SKM-1 treated with dmso at 0.1 percent for 144 hours (cell line): ENCODE results near the gene HOXB6.

Experiments used
- DNase-seq: peaks from one replicate; lab custom pipeline; 2025; ENCODE audit not compliant: unreplicated experiment; lab: John Stamatoyannopoulos, UW

HOXB6 gene

DNA sequence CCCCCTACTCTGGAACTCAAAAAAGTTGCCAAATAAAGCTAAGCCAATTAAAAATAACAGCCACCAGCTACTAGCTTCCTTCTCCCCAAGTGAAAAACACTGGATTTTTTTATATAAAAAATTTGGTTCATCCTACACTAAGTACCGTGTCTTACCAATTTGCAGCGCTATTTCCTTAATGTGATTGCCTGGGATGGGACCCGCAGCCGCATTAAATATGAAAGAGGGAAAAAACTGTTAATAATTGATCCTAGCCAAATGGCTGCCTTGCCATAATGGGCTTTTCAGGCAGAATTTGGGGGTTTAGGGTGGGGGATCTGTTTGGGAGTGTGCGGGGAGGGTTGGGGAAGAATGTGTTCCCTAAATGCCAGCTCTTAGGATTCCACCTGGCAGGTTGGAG is 19.3 kb upstream of the HOXB6 start:
- DNase-seq, result no peak

DNA sequence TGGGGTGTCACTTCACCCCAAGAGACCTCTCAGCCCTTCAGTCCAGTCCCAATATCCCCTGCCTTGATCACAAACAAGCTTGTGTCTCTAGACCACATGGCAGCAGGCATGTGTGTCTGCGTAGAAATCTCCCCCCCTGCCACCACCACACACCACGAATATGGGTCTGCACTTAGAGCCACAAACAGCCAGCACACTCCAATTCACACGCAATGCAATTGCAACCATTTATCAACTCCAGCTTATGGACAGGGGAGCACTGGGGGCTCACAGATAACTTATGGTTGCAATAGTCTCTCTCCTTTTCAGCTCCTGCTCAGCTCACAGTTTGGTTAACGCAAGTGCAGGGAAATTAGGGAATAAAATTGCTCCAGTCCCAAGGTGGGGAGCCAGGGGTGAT is 18.8 kb upstream of the HOXB6 start:
- DNase-seq, result no peak

DNA sequence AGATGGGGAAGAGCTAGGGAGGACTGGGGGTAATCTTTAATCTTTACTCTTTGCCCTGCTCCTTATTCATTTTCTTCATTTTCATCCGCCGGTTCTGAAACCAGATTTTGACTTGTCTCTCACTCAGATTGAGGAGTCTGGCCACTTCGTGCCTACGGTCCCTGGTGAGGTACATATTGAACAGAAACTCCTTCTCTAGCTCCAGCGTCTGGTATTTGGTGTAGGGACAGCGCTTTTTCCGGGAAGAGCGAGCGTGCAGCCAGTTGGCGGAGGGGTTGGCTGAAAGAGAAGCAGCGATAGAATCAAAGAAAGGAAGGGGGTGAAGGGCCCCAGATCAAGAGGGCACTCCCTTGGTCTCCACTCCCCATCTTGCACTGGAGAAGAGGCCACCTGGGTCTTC is 18.1 kb upstream of the HOXB6 start:
- no peak for DNase-seq

DNA sequence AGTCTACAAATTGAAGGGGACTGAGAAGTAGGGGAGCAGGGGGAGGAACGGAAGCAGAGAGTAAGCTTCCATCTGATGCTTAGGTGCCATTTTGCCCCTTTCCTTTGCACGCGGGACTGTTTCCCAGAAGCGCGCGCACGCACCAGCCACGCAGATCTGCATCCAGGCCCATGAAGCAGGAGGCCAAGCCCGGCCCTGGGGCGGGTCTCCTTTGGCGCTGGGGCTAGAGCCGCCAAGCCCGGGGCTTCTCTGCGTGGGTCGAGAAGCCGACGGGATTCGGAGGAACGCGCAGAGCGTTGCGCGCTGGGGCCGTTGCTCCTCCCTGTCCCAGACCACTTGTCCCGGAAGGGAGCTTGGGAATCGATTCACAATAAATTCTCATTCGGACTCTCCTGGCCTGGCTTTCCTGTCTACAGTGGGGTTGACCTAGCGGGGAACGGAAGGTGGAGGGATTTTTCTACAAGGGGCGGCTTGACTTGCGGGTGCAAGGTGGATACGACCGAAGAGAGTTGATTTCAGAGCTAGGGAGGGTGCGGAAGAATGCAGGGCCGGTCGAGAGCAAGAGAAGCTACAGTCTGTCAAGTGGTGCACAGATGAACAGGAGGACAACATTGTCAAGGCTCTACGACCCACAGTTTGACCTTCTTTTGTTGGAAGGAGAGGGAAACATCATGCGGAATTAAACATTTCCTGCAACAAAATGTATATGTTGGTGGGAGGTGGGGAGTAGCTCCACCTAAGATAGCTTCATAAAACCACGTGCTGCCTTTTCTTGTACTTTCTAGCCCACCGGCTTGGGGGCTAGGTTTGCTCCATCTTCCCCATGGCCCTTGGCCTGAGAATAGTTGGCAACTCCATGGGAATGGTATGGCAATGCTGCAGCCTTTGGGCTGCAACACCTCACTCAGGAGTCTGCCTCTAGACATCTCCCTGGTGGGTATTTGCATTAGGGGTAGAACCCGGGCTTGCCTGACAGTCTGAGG is 16.9 kb upstream of the HOXB6 start:
- DNase-seq, result no peak

DNA sequence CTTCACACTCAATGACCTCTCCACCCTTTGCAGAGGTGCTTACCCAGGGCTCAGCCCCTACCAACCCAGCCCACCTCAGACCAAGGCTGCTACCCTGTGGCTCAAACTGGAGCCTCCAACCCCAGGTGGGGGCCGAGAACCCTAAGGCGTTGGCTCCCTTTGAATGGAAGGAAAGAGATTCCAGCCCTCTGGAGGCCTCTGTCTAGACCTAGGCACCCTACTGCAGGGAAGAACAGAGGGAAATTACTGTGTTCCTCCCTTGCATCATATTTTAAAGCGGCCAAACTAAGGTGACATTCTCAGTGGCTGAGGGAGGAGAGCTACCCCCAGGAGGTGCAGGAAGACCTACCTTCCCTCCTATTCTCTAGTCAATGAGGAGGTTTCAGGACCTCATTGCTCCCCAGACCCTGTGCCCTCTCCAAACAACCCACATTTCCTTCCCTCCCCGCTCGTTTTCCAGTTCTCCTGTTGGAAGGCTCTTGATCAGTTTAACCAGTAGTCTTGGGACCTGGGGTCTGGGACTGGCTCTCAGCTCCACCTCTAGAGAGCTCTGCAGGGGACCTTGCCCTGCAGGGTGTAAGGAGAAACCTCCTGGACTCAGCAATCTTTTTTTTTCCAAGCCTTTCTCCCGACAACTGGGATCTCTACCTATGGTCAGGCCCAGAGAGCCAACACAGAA is 15.8 kb upstream of the HOXB6 start:
- DNase-seq, result no peak

DNA sequence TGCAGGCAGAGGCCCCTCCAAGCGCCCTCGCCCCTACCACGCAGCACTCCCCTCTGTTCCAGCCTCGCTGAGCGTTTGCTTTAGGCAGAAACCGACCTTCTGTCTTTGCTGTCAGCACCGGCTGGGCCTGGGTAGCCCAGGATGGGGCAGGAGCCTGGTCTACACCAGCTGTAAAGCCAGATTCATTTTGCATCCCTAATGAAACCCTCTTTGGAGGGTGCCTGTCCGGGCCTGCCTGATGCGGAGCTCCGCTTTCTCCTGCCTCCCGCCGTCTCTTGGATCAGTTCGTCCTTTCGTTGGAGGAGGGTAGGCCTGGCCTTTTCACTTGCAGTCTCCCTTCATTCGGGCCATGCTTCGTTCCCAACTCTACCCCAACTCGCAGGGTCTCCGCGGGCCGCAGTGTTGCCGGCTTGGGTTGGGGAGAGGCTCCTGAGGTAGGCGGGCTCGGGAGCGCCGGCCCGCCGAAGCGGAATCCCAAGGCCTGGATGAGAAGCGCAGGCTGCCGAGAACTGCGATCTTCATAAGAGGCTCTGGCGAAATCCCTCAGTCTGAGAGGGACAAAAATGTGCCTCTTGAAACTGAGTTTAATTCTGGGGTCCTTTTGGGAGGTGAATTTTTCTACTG is 15.2 kb upstream of the HOXB6 start:
- DNase-seq, result no peak

DNA sequence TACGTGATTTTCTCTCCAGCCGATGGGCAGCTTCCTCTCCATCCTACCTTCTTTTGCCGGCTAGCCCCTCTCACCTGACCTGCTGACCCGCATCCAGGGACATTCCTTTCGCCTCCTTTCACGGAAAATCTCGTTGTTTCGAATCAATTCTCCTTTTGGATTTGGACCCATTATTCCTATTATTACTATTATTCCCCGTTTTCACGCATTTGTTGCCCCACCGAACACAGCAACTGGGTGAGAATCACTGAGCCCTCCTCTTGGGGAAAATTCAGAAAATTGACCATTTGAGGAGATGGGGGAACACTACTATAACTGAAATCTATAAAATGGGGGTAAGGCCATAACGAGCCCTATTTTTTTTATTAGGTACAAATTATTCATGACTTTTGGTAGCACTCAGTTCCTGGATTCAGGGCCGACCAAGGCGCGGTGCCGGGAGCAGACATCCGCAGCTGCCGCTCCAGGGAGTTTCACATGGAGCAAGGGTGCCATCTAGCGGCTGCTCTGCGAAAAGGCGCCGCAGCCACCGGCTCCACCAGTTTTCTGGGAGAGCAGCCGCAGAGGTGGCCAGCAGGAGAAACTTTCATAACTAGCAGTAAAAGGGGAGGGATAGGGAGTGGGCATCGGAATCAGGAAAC is 13.6 kb upstream of the HOXB6 start:
- peak; percentile 69 for DNase-seq

DNA sequence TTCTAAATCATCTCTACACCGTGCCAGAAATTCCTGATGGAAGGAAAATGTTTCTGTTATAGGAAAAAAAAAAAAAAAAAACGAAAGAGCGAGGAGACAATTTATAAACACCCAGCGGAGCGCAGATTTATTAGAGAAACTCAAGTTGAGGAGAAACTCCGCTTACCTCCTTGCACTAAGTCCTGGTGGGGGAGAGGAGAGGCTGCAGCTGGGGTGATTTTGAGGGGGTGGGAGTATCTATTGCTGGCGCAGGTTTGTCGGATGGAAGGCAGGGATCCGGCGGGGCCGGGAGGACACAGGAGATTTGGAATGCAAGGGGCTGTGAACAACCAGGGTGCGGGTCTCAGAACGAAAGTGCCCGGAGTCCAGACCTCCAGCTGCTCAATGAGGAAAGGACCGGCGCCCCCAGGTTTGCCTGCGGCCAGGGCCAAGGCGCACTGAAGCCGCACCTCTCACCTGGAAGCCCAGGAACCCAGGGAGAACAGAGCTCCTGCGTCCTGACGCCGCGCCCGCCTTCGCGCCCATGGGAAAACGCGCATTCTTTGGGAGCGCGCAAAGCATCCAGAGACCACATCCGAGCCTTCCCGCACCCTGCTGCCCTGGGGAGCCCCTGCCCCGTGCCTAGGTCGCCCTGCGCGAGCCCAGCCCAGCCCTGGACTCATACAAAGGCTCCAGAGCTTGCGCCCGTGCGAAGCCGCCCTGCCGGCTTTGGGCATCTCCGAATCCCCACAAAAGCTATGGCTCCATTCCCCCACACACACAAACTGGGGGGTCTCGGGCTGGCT is 12.9 kb upstream of the HOXB6 start:
- DNase-seq, result no peak

DNA sequence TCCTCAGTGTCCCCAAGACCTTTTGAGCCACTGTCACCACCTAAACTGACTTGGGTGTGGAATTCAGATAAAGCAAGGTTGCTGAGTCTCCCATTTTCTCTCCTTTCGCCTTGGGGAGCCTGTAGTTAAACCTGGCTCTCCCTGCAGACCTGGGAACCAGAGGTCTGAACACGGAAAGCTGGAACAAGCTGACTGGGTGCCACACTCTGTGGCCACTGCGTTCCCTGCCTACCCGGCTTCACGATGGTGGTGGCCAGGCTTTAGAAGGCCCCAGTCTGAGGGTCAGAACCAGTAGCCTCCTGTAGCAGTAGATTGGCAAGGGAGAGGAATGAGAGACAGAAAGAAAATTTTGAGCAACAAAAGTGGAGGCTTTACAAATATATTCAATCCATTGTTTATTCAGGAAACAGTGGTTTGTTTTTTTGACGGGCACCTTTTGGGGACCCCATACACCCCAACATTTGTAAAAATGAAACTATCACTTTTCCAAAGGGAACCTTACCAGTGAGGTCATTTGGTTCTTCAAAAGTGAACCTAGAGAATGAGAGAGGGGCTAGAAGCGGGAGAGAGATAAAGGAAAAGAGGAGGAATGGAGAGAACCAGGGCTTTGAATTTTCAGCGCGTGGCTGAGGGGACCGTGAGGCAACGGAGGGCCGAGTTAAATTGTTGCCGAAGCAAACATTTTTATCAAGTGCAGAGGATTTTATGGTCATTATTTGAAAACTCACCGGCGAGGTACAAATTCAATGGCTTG is 12.1 kb upstream of the HOXB6 start:
- DNase-seq, result no peak

DNA sequence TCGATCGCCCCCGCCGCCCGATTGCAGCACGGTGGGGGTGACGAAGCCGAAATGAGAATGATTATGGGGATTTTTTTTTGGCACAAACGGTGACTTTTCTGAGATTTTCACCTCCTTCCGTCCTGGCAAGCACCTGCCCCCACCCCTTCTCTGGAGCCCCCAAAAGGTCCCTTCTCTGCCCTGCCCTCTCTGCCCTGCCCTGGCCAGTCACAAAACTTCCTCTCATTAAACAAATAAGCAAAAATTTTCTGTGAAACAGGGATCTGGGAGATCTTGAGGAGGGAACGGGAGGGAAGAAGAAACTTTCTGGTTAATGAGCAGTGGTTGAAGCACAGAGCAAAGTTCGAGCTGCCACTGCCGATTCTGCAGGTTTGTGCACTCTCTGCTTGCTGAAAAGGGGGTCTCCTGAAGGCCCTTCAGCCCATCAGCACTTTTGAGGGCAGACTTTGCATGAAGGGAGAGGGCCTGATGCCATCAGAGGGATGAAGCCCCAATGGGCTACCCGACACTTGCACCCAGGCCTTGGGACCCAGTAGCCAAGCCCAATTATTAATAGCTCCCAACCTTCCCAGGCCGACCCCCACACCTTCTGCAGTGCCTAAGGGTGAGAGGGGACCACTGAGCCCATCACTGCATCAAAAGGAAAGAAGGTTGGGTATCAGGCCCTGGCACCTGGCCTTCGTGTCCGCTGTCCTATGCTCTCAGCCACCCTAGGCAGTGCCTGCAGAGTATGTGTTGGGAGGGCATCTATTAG is 11.4 kb upstream of the HOXB6 start:
- no peak for DNase-seq

DNA sequence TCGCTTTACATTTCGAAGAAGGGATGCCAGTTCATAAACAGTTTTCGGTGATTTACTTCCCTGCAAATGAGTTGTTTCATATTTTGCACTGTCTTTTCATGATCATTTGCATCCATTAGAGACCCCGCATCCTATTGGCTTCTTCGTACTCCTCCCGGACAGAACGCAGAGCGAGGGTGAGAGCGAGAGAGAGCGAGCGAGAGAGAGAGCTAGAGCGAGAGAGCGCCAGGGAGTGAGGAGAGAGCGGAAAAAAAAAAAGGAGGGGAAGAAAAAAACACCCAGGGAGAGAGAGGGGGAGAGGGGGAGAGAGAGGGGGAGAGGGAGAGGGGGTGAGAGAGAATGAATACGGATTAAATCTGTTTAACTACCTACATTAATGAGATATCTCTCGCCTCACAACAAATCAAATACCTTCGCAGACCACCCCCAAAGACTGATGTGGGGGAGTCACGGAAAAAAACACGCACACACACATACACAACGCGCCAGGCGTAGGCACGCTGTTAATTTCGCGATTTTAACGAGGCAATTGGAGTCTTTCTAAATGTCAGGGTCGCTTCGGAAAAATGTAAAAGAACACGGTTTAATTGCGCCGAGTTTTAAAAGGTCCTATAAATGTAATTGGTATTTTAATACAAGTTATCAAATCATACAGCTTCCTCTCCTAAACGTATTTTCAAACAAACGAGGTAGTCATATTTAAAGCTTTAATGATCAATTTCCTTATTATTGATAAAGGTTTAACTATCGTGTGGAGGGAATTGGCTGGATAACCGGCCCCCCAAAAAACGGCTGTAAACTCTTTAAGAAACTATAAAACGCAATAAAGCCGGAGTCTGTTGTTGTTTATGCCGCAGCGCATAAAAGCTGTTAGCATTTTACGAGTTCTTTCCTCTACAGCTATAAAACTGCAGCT is 10.5 kb upstream of the HOXB6 start, which contains the start of gene HOXB8:
Gene HOXB8 (minus strand): TSS at position 246 of the 916 bp plus-strand sequence. CDS start 588 bp downstream, outside the sequence.
- DNase-seq, result no peak

DNA sequence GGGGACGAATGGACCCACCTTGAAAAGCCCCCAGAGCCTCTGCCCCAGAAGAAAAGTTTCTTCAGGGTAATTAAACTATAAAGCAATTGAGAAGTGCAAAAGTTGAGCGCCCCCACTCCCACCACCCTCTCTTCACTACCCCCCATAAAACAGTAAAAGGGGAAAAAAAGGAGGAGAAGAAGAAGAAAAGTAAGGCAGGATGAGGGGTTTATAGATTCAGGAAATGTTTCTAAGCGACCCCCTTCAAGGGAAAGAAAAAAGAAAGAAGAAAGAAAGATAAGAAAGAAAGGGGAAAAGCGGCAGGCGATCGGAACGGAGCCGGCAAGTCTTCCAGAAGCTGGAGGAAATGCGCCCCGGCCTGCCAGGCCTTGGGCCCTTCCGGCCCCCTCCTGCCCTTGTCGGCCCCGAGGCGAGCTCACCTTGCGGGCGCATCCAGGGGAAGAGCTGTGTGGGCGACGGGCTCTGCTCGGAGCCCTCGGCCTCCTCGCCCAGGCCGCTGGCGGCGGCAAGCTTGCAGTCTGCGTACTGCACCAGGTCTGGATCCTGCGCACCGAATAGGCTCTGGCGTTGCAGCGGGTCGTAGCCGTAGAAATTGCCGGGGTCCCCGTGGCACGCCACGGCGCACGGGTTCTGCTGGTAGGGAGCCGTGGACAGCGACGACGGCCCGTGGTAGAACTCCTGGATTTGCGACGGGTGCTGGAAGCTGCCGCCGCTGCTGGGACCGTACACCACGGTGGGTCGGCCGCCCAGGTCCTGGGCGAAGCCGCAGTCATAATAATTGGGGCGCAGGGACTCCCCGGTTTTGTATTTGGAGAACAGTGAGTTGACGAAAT is 9.3 kb upstream of the HOXB6 start:
- DNase-seq, result no peak

DNA sequence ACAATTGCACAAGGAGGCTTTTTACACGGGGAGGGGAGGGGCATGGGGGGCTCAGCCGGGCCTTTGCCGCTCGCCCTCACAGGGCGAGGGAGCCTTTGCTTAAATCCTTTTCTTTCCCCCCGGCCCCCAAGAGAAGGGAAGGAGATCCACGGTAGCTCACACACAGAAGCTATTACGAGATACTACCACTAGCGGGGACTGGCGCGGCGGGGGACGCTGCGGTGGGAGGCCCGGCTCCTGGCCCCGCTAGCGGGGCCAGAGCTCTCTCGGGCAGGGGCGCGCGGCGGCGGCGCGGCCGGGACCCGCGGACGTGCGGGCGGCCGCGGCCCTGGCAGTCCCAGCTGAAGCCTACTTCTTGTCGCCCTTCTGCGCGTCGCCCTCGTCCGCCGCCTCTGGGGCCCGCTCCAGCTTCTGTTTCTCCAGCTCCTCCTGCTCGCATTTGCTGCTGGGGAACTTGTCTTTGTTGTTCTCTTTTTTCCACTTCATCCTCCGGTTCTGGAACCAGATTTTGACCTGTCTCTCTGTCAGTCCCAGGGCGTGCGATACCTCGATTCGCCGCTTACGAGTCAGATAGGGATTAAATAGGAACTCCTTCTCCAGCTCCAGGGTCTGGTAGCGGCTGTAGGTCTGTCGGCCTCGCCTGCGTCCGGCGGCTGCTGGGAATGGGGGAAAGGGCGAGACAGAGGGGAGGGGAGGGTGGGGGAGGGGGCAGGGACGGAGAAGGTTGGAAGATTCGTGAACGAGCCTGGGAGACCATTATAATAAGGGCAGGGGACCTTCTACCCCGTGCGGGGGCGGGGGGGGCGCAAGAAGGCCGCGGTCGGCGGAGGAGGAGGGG is 8.3 kb upstream of the HOXB6 start:
- DNase-seq, result no peak

DNA sequence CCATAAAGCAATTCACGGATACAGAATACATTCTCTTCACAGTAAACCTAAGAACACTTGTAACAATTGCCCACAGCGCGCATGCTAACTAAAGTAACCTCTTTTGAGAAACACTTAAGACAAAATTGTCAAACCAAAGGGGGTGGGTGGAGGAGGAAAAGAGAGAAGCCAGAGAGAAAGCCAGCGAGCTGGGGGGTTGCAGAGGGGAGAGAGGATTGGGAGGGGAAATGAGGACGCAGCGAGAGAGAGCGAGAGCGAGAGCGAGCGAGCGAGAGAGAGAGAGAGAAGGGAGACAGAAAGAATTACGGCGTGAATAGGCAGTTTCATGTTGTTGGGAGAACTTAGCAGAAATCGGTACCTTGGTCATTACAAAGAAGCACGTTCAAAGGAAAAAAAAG is 7.7 kb upstream of the HOXB6 start:
- DNase-seq, result no peak

DNA sequence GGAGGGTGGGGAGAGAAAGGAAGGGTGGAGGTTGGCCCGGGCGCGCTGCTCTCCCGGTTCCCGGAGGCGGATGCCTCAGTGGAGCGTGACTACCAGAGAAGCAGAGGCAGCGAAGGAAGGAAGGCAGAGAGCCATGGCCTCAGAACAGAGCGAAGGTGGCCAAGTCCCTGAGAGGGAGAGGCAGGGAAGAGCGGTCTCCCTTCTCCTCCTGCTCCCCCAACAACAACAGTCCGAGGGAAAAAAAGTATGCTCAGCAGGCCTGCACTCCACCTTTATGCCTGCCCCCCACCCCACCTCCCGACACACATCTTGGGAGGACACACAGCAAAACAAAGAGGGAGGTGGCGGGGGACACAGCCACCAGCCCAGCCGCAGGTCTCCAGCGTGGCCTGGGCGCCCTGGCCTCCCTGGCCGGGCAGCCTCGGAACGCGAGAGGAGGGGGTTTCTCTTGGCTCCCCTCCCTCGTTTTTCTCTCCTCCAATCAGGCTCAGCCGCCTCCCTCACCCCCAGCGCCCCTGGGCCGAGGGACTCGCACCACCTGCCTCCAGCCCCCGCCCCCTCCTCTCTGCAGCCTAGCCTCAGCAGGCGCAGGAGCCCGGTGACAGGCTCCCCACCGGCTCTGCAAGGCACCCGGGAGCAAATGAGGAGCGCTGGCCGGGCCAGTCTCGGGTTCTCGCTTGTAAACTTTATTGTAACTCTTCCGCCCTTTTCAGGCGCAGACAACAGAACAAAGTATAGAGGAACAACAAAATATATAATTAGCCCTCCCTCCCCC is 7.1 kb upstream of the HOXB6 start:
- no peak for DNase-seq
